ENCODE data around the gene RCC2.
A peak's percentile ranks its signal among the peaks of the same experiment; 100 is the strongest.

The RCC2 gene

DNA sequence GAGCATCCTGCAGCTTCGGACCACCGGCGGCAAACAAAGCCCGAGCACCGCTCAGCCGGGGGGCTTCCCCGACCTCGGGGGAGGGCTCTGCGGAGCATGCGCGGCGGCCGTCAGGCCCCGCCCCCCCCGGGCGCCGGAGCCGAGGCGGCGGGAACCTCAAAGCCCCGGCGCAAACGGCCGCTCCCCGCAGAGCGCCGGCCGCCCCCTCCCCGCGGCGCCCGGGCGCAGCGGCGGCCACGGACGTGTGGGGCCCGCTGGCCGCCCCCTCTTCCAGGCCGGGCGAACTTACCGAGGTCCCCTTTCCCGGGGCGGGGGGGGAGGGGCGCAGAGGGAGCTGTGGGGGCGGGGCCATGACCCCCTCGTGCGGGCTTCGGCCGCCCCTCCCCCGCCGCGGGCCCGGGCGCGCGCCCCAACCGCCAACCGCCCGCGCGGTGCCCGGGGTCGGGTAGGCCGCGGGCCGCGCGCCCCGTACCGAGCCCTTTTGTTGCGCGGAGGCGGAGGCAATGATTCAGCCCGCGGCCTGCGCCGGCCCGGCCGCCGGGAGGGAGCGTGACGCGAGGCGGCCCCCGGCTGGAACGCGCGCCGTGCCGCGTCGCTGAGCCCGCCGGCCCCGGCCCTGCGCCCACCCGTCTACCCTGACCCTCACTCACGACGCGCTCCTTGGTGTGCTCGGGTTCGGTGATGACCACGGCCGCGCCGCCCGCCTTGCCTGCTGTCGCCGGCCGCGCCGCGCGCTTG lies 1.7 kb downstream of the RCC2 start:
- Mint-ChIP-seq H3K27me3 (peaks cover 15% of the 10 kb centered on the region), H3K4me1 (ENCODE audit: low read depth) (peaks cover 60% of the 10 kb centered on the region), H3K9me3 (no peaks in the 10 kb centered on the region), H3K27ac (peak overlapping the region; percentile 99), H3K36me3 (ENCODE audit: low read depth) (peaks cover 52% of the 10 kb centered on the region), H3K4me3 (peak overlapping the region; percentile 95)
- intact Hi-C loops (cut with micrococcal nuclease), result loop anchor here (10.0 kb wide), 1 partner anchor 177 kb away; no protein-coding TSS in a partner anchor

- Mint-ChIP-seq H3K4me1 (ENCODE audit: low read depth) (peaks cover 65% of the 10 kb centered on the region), H3K27ac (peak overlapping the region; percentile 9), H3K9me3 (no peaks in the 10 kb centered on the region), H3K36me3 (ENCODE audit: low read depth) (peaks cover 58% of the 10 kb centered on the region), H3K4me3 (peak overlapping the region; percentile 69), H3K27me3 (peaks cover 14% of the 10 kb centered on the region)
- intact Hi-C loops (cut with micrococcal nuclease), result loop anchor here (10.0 kb wide), 1 partner anchor 178 kb away; no protein-coding TSS in a partner anchor
Observed at GRCh38 chr1:17437260-17437579, 2.3 kb downstream of the RCC2 start.

DNA sequence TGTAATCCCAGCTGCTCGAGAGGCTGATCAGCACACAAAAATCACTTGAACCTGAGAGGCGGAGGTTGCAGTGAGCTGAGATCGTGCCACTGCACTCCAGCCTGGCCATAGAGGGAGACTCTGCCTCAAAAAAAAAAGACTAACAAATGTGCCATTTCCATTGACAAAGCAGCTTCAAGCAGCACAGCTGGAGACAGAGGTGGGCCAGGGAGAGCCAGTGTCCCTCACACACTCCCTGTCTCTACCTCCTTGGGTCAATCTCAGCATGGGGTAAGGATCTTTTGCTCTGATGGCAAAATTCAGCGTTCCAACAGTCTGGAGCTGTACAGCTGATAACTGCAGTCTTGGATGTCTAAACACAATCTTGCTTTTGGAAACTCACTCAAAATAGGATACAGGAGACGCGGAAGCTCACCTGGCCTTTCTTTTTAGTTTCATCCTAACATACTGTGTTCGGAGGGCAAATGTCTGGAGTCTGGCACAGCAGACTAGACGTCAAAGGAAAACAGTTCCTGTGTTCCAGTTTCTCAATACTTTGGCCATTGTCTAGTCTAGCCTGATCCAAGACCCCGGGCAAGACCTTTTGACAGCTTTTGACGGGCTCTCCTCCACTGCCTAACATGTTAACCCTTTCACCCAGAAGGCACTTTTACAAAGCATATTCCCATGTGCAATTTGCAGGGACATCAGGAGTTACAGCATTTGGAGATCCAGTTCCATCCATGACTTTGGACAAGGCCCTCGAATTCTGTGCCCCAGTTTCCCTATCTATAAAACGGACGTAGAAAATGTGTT lies 2.9 kb downstream of the RCC2 start:
- H3K4me3 Mint-ChIP-seq, result peak overlapping the region; percentile 69
- H3K27ac Mint-ChIP-seq, result peak overlapping the region; percentile 9
- H3K36me3 Mint-ChIP-seq (ENCODE audit: low read depth), result peaks cover 62% of the 10 kb centered on the region
- peaks cover 11% of the 10 kb centered on the region for H3K27me3 Mint-ChIP-seq
- peaks cover 72% of the 10 kb centered on the region for H3K4me1 Mint-ChIP-seq (ENCODE audit: low read depth)
- intact Hi-C loops (cut with micrococcal nuclease), result loop anchor here (10.0 kb wide), 1 partner anchor 178 kb away; no protein-coding TSS in a partner anchor
- no peaks in the 10 kb centered on the region for H3K9me3 Mint-ChIP-seq

- Mint-ChIP-seq H3K27ac (peak overlapping the region; percentile 36), H3K4me3 (no peak overlapping the region), H3K27me3 (no peaks in the 10 kb centered on the region), H3K9me3 (no peaks in the 10 kb centered on the region), H3K36me3 (ENCODE audit: low read depth) (peaks cover 71% of the 10 kb centered on the region), H3K4me1 (ENCODE audit: low read depth) (peaks cover 66% of the 10 kb centered on the region)
- intact Hi-C loops (cut with micrococcal nuclease), result loop anchor here (10.0 kb wide), 1 partner anchor 180 kb away; no protein-coding TSS in a partner anchor
Observed at GRCh38 chr1:17434601-17435000, 4.9 kb downstream of the RCC2 start.

GRCh38 chr1:17434016-17434415 lies 5.5 kb downstream of the RCC2 start:
- intact Hi-C loops (cut with micrococcal nuclease), result loop anchor here (10.0 kb wide), 1 partner anchor 181 kb away; no protein-coding TSS in a partner anchor
- Mint-ChIP-seq H3K27me3 (no peaks in the 10 kb centered on the region), H3K36me3 (ENCODE audit: low read depth) (peaks cover 72% of the 10 kb centered on the region), H3K27ac (no peak overlapping the region), H3K4me1 (ENCODE audit: low read depth) (peaks cover 71% of the 10 kb centered on the region), H3K9me3 (no peaks in the 10 kb centered on the region), H3K4me3 (no peak overlapping the region)

- H3K27ac Mint-ChIP-seq, result peak overlapping the region; percentile 11
- no peaks in the 10 kb centered on the region for H3K9me3 Mint-ChIP-seq
- peaks cover 76% of the 10 kb centered on the region for H3K36me3 Mint-ChIP-seq (ENCODE audit: low read depth)
- no peak overlapping the region for H3K4me3 Mint-ChIP-seq
- intact Hi-C loops (cut with micrococcal nuclease), result loop anchor here (10.0 kb wide), 1 partner anchor 182 kb away; no protein-coding TSS in a partner anchor
- peaks cover 71% of the 10 kb centered on the region for H3K4me1 Mint-ChIP-seq (ENCODE audit: low read depth)
- no peaks in the 10 kb centered on the region for H3K27me3 Mint-ChIP-seq
Observed at GRCh38 chr1:17433261-17433660, 6.2 kb downstream of the RCC2 start.

GRCh38 chr1:17432412-17432811 lies 7.1 kb downstream of the RCC2 start:
- no peaks in the 10 kb centered on the region for H3K27me3 Mint-ChIP-seq
- H3K9me3 Mint-ChIP-seq, result no peaks in the 10 kb centered on the region
- peak overlapping the region; percentile 17 for H3K4me3 Mint-ChIP-seq
- intact Hi-C loops (cut with micrococcal nuclease), result loop anchor here (10.0 kb wide), 1 partner anchor 182 kb away; no protein-coding TSS in a partner anchor
- H3K36me3 Mint-ChIP-seq (ENCODE audit: low read depth), result peaks cover 84% of the 10 kb centered on the region
- peaks cover 72% of the 10 kb centered on the region for H3K4me1 Mint-ChIP-seq (ENCODE audit: low read depth)
- H3K27ac Mint-ChIP-seq, result peak overlapping the region; percentile 93

- Mint-ChIP-seq H3K4me3 (no peak overlapping the region), H3K36me3 (ENCODE audit: low read depth) (peaks cover 88% of the 10 kb centered on the region), H3K9me3 (no peaks in the 10 kb centered on the region), H3K27me3 (no peaks in the 10 kb centered on the region), H3K4me1 (ENCODE audit: low read depth) (peaks cover 68% of the 10 kb centered on the region), H3K27ac (no peak overlapping the region)
- intact Hi-C loops (cut with micrococcal nuclease), result no loop called here
Observed at GRCh38 chr1:17429183-17429582, 10.3 kb downstream of the RCC2 start.

GRCh38 chr1:17427696-17428660 lies 11.5 kb downstream of the RCC2 start:
- H3K4me3 Mint-ChIP-seq, result no peak overlapping the region
- H3K36me3 Mint-ChIP-seq (ENCODE audit: low read depth), result peaks cover 88% of the 10 kb centered on the region
- H3K27me3 Mint-ChIP-seq, result no peaks in the 10 kb centered on the region
- peaks cover 59% of the 10 kb centered on the region for H3K4me1 Mint-ChIP-seq (ENCODE audit: low read depth)
- intact Hi-C loops (cut with micrococcal nuclease), result no loop called here
- no peaks in the 10 kb centered on the region for H3K9me3 Mint-ChIP-seq
- no peak overlapping the region for H3K27ac Mint-ChIP-seq

DNA sequence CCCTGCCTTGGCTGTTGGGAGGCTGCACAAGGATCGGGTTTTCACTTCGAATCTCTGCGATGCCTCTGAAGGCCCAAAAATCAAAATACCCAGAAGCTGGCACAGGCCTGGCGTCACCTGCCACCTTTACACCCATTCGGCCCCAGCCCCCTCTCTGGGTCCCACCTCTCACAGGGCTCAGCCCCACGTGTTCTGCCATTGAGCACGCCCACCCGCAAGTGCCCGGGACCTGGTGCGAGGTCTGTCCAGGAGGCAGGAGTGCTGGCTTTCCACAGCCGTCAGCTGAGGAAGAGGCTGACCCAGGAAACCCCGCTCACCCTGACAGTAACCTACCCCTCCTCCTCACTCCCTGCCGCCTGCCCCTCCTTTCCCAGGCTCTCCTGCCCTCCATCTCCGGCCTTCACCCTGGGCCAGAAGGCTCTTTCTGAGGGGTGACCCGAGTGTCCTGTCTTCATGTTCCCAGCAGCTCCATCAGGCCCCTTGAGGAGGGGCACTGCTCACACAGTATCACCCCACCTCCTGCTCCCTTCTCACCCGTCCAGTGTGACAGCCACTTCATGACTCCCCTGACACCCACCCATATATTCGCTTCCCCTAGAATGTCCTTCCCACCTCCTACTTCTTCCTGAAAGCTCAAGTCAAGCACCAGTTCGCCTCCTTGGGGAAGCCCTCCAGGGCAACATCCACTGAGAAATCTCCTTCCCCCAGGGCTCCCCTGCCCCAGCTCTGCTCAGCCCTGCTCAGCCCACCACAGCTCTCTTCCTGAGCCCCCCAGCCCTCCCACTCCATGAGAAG lies 13.5 kb downstream of the RCC2 start:
- Mint-ChIP-seq H3K4me1 (ENCODE audit: low read depth) (peaks cover 41% of the 10 kb centered on the region), H3K36me3 (ENCODE audit: low read depth) (peaks cover 93% of the 10 kb centered on the region), H3K27me3 (no peaks in the 10 kb centered on the region), H3K27ac (no peak overlapping the region), H3K9me3 (no peaks in the 10 kb centered on the region), H3K4me3 (no peak overlapping the region)
- intact Hi-C loops (cut with micrococcal nuclease), result no loop called here

- H3K36me3 Mint-ChIP-seq (ENCODE audit: low read depth), result peaks cover 100% of the 10 kb centered on the region
- no peaks in the 10 kb centered on the region for H3K9me3 Mint-ChIP-seq
- intact Hi-C loops (cut with micrococcal nuclease), result loop anchor here (5.0 kb wide), 1 partner anchor 63 kb away; no protein-coding TSS in a partner anchor
- no peak overlapping the region for H3K4me3 Mint-ChIP-seq
- H3K27me3 Mint-ChIP-seq, result no peaks in the 10 kb centered on the region
- H3K4me1 Mint-ChIP-seq (ENCODE audit: low read depth), result peaks cover 35% of the 10 kb centered on the region
- H3K27ac Mint-ChIP-seq, result no peak overlapping the region
Observed at GRCh38 chr1:17423781-17424245, 15.7 kb downstream of the RCC2 start.

DNA sequence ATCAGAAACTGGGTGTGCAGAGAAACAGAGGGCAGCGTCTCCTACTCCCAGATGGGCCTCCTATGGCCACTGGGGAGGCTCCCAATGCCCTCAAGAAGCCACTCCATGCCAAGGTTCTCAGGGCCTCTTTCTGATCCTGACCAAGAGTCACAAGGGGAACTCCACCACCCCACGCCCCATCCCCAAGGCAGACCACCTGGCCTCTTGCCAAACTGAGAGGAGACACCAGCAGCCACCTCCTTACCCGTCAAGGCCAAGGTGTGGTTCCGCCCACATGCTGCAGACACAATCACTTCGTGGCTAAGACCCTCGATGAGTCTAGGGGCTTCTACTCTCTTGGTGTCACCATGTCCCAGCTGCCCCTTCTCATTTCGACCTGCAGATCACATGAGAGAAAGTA lies 17.0 kb downstream of the RCC2 start:
- no peaks in the 10 kb centered on the region for H3K27me3 Mint-ChIP-seq
- H3K9me3 Mint-ChIP-seq, result no peaks in the 10 kb centered on the region
- no peak overlapping the region for H3K4me3 Mint-ChIP-seq
- H3K4me1 Mint-ChIP-seq (ENCODE audit: low read depth), result peaks cover 34% of the 10 kb centered on the region
- intact Hi-C loops (cut with micrococcal nuclease), result loop anchor here (5.0 kb wide), 1 partner anchor 65 kb away; no protein-coding TSS in a partner anchor
- peaks cover 100% of the 10 kb centered on the region for H3K36me3 Mint-ChIP-seq (ENCODE audit: low read depth)
- H3K27ac Mint-ChIP-seq, result no peak overlapping the region

Measured in dendritic cell treated with granulocyte-macrophage colony-stimulating factor and Interleukin-4, amounts not matched to agents 40 ng/mL and 50 ng/mL, for 4 days (primary cell).